ENCODE measurements around the gene HYI. TPM values are rescaled to one million over a fixed set of nuclear protein-coding genes. Genes with fewer than 3 reads are reported as not detected.

Gene HYI
- total RNA-seq, 1 donor from 2014 or later: 28.6 TPM

DNA sequence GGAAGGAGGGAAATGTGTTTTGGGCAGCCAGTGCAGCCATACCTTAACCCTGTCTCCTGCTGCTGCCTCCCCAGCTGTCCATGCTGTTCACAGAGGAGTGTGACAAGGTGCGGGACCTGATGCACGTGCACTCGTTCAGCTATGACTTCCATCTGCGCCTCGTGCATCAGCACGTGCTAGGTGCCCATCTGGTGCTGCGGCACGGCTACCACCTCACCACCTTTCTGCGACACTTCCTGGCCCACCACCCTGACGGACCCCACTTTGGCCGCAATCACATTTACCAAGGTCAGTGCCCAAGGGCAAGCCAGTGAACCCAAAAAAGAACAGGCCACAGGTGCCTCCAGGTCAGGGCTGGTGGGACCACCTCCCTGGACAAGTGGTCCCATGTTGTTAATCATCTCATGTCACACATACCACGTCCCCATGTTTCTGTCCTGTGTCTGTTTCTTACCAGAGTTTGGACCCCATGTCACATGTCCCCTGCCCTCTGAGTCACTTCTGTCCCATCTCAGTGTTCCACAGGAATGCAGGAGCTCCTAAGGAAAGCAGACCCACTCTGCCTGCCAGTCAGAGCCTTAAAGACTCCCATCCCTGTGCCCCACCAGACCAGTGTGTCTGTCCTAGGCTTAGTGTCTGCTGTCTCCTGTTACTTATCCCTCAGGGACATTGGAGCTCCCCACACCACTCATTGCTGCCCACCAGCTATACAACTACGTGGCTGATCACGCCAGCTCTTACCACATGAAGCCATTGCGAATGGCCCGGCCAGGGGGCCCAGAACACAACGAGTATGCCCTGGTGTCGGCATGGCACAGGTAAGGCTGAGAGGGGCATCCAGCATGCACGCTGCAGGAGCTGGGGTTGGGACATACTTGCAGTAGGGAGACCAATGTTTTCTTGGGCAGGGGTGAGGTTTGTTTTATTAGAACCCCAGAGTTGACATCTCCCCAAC is 6.6 kb downstream of the HYI start:
- no peak for TF ChIP-seq CTCF (IDR thresholded peaks at IDR 0.05)
- Mint-ChIP-seq H3K9me3 (ENCODE audit: low read depth) (no peaks in the 10 kb centered on the region), H3K36me3 (ENCODE audit: low read depth) (peaks cover 42% of the 10 kb centered on the region), H3K27me3 (ENCODE audit: low read depth) (no peaks in the 10 kb centered on the region), H3K4me3 (ENCODE audit: unreplicated experiment) (no peak overlapping the region), H3K27ac (ENCODE audit: unreplicated experiment) (no peak overlapping the region), H3K4me1 (ENCODE audit: low read depth) (peaks cover 4% of the 10 kb centered on the region)
- DNase-seq (ENCODE audit: low spot score): no peak

DNA sequence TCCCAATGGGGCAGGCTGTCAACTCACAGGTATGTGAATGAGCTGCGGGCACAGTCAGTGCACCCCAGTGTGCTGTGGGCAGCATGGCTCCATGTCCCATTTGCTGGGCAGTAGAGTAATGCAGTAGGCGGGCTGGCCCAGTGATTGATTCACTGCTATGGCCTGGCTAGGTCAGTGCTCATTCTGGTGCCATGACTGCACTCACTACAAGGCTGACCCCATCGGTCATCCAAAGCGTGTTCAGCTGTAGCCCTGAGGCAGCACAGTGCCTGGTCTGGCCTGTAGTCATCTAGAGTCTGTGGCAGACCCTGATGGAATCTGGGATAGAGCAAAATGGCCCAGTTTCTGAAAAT is 7.4 kb downstream of the HYI start:
- Mint-ChIP-seq H3K27me3 (ENCODE audit: low read depth) (no peaks in the 10 kb centered on the region), H3K27ac (ENCODE audit: unreplicated experiment) (no peak overlapping the region), H3K36me3 (ENCODE audit: low read depth) (peaks cover 43% of the 10 kb centered on the region), H3K9me3 (ENCODE audit: low read depth) (no peaks in the 10 kb centered on the region), H3K4me1 (ENCODE audit: low read depth) (no peaks in the 10 kb centered on the region), H3K4me3 (ENCODE audit: unreplicated experiment) (no peak overlapping the region)
- no peak for TF ChIP-seq CTCF (IDR thresholded peaks at IDR 0.05)
- DNase-seq (ENCODE audit: low spot score): no peak

GRCh38 chr1:43445606-43446387 is 7.9 kb downstream of the HYI start:
- no peaks in the 10 kb centered on the region for H3K4me1 Mint-ChIP-seq (ENCODE audit: low read depth)
- peaks cover 44% of the 10 kb centered on the region for H3K36me3 Mint-ChIP-seq (ENCODE audit: low read depth)
- no peak overlapping the region for H3K27ac Mint-ChIP-seq (ENCODE audit: unreplicated experiment)
- H3K4me3 Mint-ChIP-seq (ENCODE audit: unreplicated experiment): no peak overlapping the region
- H3K27me3 Mint-ChIP-seq (ENCODE audit: low read depth): no peaks in the 10 kb centered on the region
- TF ChIP-seq CTCF (IDR thresholded peaks at IDR 0.05): no peak
- H3K9me3 Mint-ChIP-seq (ENCODE audit: low read depth): no peaks in the 10 kb centered on the region
- no peak for DNase-seq (ENCODE audit: low spot score)

GRCh38 chr1:43444836-43445235 is 8.9 kb downstream of the HYI start:
- no peak for TF ChIP-seq CTCF (IDR thresholded peaks at IDR 0.05)
- no peak for DNase-seq (ENCODE audit: low spot score)
- Mint-ChIP-seq H3K27me3 (ENCODE audit: low read depth) (no peaks in the 10 kb centered on the region), H3K4me3 (ENCODE audit: unreplicated experiment) (no peak overlapping the region), H3K4me1 (ENCODE audit: low read depth) (no peaks in the 10 kb centered on the region), H3K27ac (ENCODE audit: unreplicated experiment) (no peak overlapping the region), H3K36me3 (ENCODE audit: low read depth) (peaks cover 37% of the 10 kb centered on the region), H3K9me3 (ENCODE audit: low read depth) (no peaks in the 10 kb centered on the region)

DNA sequence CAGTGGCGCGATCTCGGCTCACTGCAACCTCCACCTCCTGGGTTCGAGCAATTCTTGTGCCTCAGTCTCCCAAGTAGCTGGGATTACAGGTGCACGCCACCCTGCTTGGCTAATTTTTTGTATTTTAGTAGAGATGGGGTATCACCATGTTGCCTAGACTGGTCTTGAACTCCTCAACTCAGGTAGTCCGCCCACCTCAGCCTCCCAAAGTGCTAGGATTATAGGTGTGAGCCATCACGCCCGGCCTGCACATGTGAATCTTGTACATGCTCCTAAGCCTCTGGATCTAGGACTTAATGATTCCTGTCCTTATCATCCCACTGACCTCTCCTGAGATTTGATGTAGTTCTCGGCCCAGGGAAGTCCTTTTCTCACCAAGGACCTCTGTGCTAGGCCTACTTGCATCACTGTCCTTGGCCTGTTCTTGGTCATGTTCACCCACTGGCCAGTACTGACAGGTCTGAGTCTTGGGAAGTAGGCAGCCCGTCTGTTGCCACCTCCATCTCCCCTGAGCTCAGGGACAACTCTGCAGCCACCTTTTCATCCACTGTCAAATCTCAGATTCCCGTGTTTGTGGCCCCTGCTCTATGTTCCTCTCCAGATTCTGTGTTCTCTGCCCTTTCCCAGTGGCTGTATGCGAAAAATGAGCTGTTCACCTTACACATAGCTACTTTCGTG is 9.4 kb downstream of the HYI start:
- peaks cover 36% of the 10 kb centered on the region for H3K36me3 Mint-ChIP-seq (ENCODE audit: low read depth)
- H3K4me1 Mint-ChIP-seq (ENCODE audit: low read depth): no peaks in the 10 kb centered on the region
- no peak overlapping the region for H3K4me3 Mint-ChIP-seq (ENCODE audit: unreplicated experiment)
- no peak for TF ChIP-seq CTCF (IDR thresholded peaks at IDR 0.05)
- DNase-seq (ENCODE audit: low spot score): no peak
- H3K27ac Mint-ChIP-seq (ENCODE audit: unreplicated experiment): no peak overlapping the region
- H3K9me3 Mint-ChIP-seq (ENCODE audit: low read depth): no peaks in the 10 kb centered on the region
- no peaks in the 10 kb centered on the region for H3K27me3 Mint-ChIP-seq (ENCODE audit: low read depth)
